GM20000 (cell line): ENCODE data around the gene ANO10.

ENCODE experiments used
- DNase-seq: peaks from one replicate; pipeline ENCODE4 v3.0.0; 2012; ENCODE audit warnings: low spot score
- CTCF ChIP-seq: IDR thresholded peaks from 2 replicates; pipeline ENCODE4 v1.5.1; 2012; ENCODE audit warnings: mild to moderate bottlenecking, control low read depth; ENCODE audit errors: extremely low read depth, missing control alignments

ANO10 gene

GRCh38 chr3:43533009-43533408, 88.8 kb downstream of the ANO10 start:
- DNase-seq, result no peak
- no peak for TF ChIP-seq CTCF

GRCh38 chr3:43531835-43532234, 90.0 kb downstream of the ANO10 start:
- no peak for TF ChIP-seq CTCF
- no peak for DNase-seq

- TF ChIP-seq CTCF, result no peak
- DNase-seq, result no peak
Measured at GRCh38 chr3:43528498-43529099, 93.2 kb downstream of the ANO10 start.

- TF ChIP-seq CTCF, result no peak
- no peak for DNase-seq
Measured at GRCh38 chr3:43526956-43527355, 94.9 kb downstream of the ANO10 start.

DNA sequence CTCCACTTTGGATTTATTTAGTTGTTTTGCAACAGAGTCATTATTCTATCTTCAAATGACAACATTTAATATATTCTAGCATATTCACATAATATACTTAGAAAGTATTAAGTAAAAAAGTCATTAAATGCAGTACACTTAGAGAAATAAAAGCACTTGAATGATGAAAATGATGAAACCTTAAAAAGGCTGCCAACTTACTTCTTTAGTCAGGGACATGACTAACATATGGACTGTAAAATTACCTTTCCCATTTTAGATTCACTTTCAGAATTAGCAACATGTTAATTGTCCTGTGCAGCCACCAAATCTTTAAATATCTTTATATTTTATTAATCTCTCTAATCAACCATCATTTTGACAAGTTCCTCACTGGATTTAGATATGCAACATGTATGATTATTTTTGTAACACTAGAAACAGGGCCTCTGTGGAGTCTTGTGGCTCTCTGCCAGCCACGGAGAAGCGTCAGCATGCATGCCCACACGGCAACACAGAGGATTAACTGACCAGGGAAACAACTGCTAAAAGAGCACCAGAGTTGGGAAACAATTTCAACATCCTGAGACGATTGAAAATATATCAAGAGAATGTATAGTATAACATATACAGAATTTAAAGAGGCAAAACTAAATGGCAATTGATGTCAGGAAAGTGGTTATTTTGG, 95.7 kb downstream of the ANO10 start:
- no peak for DNase-seq
- no peak for TF ChIP-seq CTCF

DNA sequence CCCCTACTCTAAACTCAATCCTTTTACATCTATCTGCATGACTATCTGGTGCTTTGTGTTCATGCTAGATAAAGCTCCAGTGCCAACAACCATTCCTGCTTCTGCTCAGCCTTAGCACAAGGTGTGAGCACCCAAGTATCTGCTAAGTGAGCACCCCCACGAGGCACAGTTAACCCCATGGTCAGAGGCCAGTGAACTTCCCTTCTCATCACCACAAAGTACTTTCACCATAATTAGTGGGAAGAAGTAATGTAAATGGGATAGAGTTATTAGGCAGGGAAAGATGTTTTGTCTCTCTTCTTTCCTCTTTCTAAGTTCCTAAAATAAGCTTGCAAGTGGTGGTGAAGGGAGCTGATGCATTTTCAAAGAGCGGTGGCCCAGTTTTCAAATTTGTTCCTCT, 96.4 kb downstream of the ANO10 start:
- no peak for TF ChIP-seq CTCF
- DNase-seq, result no peak

DNA sequence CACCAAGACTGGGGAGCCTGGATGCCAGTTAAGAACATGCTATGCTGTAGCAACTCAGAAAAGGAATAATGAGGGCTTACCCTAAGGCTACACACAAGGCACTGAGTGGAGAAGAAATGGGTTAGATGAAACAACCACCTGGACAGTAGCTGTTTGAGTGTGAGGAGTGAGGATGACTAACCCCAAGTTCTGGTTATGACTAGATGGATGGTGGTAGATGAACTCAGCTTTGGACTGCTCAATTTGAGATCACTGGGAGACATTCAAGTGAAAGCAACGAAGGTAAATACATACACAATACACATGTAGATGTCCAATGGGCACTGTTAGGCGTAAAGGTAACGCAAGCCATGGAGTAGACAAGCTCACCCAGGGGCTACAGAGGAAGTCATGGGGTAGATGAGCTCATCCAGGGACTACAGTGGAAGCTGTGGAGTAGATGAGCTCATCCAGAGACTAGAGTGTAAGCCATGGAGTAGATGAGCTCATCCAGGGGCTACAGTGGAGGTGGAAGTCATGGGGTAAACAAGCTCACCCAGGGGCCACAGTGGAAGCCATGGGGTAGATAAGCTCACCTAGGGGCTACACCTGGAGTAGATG, 98.3 kb downstream of the ANO10 start:
- TF ChIP-seq CTCF, result no peak

More for the DNA sequence above, 98.3 kb downstream of the ANO10 start:
- peak; percentile 23 for DNase-seq
